HG03139 (cell line): Measurements from ENCODE around the gene NUMB.

Experiments
- ATAC-seq: cut with Tn5 transposase; IDR thresholded peaks from one replicate; pipeline ENCODE4 v1.9.1; 2021; ENCODE audit not compliant: unreplicated experiment

The NUMB gene

DNA sequence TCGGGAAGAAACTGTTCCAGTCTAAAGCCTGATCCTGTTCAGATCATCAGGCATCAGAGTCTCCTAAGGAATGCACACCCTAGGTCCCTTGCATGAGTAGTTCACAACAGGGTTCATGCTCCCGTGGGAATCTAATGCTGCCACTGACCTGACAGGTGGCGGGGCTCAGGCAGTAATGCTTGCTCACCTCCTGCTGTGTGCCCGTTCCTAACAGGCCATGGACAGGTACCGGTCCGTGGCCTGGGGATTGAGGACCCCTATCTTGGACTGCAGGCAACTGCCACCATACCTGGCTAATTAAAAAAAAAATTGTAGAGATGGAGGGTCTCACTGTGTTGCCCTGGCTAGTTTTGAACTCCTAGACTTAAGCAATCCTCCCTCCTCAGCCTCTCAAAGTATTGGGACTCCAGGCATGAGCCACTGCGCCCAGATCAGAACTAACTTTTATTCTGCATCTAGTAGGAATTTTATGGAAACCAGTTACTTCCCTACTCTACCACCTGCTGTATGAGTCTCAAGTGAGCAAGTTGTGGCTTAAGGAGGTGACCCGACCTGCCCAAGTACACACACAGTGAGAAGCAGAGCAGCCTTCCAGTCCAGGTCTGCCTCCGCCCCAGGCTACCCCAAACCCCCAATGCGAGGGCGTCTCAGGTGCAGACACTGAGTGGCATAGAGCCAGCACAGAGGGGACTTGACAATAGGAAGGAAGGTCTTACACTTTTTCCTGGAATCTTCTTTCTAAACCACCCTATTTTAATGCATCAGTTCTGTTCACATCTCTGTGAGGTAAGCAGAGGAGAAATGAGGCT, 223.6 kb downstream of the NUMB start:
- no peak for ATAC-seq

DNA sequence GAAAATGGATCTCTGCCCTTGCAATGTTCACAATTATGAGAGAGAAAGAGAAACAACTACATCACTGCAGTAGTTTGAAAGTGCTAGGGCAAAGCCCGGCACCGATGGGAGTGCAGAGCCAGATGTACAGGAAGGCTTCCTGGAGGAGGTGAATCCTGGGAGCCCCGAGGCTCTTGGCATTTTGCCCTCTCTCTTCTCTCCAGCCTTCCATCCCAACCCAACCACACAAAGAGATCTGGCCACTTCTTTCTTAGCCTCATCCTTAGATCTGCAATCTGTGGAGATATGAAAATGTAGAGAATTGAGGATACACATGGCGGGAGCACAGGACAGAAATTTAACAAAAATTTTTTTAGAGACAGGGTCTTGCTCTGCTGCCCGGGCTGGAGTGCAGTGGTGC, 224.3 kb downstream of the NUMB start:
- ATAC-seq, result no peak

DNA sequence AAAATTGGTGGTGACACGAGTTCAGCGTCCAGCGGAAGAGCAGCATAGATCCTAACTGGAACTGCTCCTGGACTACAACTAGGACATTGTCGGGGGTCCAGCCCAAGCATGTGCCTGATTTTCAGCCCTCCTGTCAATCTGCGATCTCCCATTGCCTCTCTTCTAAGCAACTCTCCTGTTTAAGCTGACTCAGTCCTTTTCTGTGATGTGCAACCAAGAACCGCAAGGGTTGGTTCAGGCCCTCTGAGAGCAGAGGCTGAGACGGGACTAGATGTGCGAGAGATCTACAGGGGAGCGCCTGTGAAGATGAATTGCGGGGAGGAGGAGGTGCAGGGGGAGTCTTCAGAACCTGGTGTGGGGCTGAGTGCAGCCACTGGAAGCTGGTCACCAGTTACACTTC, 224.8 kb downstream of the NUMB start:
- no peak for ATAC-seq

DNA sequence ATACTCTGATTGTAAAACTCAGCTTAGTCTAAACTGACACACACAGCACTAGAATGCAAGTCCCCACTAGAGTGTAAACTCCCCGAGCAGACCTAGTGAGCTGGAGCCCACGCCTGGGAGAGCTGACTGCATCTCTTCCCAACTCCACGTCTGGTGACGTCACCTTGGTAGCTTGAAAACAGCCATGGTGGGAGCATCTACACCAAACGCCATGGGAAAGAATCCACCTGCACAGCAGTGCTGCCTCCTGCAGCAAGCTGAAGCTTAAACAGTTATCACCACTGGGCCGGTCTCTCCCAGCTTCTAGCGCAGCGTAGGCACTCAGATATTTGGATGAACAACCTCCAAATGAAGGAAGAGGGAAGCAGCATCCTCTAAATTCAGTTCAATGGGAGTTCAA, 225.4 kb downstream of the NUMB start:
- no peak for ATAC-seq

DNA sequence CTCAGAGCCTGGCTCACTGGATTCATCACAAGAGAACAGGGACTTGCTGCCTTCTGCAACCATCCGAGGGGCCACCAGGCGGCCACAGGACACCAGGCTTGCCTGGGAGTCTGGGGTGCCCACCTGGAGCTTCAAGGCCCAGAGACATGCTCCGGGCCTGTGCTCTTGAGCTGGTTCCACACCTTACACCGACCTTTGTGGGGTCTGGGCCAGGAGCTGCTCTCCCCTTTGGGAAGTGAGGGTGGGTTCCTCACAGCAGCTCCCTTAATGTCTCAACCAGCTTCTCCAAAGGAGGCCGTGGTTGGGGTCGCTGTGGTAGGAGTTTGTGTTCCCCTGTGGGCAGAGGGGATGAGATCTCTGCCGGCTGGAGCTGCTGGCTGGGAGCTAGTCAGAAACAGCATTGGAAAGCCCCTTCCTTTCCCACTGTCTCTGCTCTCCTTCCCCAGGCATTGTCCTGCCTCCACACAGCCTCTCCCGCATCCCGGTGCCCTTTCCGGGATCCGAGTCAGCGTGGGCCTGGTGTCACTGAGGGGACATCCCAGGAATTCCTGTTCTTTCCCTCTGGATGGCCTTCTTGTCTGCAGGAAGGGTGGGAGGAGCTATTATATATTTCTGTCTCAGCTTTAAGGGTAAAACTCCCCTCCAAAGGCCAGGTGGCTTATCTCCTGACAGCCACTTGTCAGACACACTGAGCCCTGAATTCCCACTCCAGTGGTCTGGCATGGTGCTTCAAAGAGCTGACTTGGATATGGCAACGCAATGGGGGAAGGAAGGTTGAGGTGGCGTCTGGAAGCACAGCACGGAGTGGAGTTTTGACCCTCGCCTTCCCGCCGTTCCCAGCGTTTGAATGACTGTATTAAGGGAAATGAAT, 226.1 kb downstream of the NUMB start:
- ATAC-seq, result no peak

DNA sequence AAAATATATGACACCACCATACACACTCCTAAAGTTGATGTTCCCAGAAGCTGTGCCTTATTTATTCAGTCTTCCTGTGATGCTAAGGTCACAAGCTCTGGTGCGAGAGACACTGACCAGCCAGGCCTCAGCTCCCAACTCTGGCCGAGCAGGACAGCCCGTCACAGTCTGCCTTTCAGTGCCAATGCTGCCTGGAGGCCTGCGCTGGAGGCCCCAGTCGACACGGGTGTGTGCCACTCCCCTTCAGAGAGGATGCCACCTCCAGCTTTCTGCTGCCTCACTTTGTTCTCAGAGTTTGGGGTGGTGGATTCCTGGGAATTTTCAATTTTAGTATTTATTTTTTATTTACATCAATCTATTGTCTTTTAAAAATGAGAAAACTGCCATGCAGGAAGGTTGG, 228.3 kb downstream of the NUMB start:
- ATAC-seq, result no peak

DNA sequence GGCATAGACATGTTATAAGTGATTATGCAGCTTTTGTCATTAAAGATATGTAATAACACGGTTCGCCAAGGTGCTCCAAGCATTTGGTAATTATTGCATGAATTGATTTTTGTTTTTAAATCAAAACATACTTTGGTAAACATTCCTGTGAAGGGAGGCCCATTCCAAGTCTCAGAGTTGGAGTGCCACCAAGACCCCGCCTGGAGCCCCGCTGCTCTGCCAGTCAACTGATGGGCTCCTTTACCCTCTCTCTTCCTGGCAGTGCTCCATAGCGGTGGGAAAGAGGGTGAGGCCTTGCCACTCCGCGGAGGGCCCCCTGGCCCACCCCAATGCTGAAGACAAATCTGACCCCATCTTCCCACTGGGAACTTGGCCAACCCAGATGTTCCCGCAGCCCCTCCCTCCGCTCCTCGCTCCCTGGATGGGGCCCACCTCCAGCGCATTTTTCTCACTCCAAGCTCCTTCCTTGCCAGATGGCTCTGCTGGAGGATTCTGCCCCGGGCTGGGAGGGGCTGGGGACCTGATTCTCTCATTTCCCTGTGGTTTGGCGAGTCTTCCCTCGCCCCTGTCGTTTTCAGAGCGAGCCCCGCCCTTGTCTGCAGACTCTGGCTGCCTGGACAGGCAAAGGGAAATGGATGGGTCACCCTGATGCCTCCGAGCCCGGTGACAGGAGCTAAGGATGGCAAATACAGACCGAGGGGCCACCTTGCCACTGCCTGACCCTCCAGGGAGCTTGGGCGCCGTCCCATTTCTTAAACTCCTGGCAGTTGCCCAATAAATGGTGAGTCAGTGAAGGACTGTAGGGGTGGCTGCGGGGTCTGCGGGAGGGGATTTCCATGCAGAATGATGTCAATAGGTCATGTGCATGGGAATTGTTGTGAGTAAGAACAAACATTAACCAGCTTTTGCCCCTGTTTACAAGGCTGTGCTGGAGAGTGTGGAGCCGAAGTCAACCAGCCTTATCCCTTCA, 230.2 kb downstream of the NUMB start:
- no peak for ATAC-seq

DNA sequence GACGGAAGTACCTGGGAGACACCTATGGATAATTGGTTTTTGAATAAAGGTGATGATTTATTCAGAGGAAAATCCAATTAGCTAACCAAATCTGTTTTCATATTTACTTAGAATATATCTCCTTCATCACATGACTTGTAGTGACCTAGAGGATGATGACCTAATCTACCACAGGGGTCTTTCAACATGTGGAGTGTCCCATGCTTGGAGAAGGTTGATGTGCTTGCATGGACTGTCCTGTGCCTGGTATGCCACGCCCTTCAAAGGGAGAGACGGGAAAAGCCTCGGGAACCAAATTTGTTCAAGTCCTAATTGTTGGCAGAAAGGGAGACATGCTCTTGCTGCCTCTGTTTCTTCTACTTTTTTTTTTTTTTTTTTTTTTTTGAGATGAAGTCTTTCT, 232.8 kb downstream of the NUMB start:
- ATAC-seq, result no peak
